GM18873 (cell line): Measurements from ENCODE around the gene MX2.

Experiments
- ATAC-seq: cut with Tn5 transposase; IDR thresholded peaks from one replicate; pipeline ENCODE4 v1.9.1; 2021; ENCODE audit warnings: mild to moderate bottlenecking, moderate library complexity, moderate number of reproducible peaks; ENCODE audit not compliant: unreplicated experiment, low FRiP score

The MX2 gene

GRCh38 chr21:41363370-41364270, 1.8 kb downstream of the MX2 start:
- ATAC-seq: no peak

- no peak for ATAC-seq
These were observed 2.5 kb downstream of the MX2 start for GRCh38 chr21:41364308-41364707.

- no peak for ATAC-seq
These were observed 3.7 kb downstream of the MX2 start for GRCh38 chr21:41365377-41366107.

GRCh38 chr21:41366522-41367151, 4.8 kb downstream of the MX2 start:
- no peak for ATAC-seq

- ATAC-seq: peak; percentile 12
These were observed 5.6 kb downstream of the MX2 start for GRCh38 chr21:41367301-41367944.

- peak; percentile 46 for ATAC-seq
These were observed 6.3 kb downstream of the MX2 start for GRCh38 chr21:41367945-41368734.

GRCh38 chr21:41368735-41369104, 6.9 kb downstream of the MX2 start:
- ATAC-seq: no peak

GRCh38 chr21:41369105-41369919, 7.5 kb downstream of the MX2 start:
- peak; percentile 43 for ATAC-seq

GRCh38 chr21:41369920-41370839, 8.4 kb downstream of the MX2 start:
- ATAC-seq: no peak

- ATAC-seq: no peak
These were observed 9.2 kb downstream of the MX2 start for GRCh38 chr21:41370840-41371684.

GRCh38 chr21:41371685-41372030, 9.8 kb downstream of the MX2 start:
- no peak for ATAC-seq

- ATAC-seq: no peak
These were observed 11.4 kb downstream of the MX2 start for GRCh38 chr21:41373253-41373652.

GRCh38 chr21:41373763-41374162, 11.9 kb downstream of the MX2 start:
- ATAC-seq: no peak

GRCh38 chr21:41374177-41374712, 12.4 kb downstream of the MX2 start:
- ATAC-seq: no peak

GRCh38 chr21:41374867-41375533, 13.2 kb downstream of the MX2 start:
- no peak for ATAC-seq

GRCh38 chr21:41375875-41376274, 14.0 kb downstream of the MX2 start:
- ATAC-seq: no peak

- no peak for ATAC-seq
These were observed 15.9 kb downstream of the MX2 start for GRCh38 chr21:41377715-41378114.
